Stimulated activated CD4-positive, alpha-beta T cell treated with anti-CD3 and anti-CD28 coated beads, Interleukin-2, amount 100 ng/mL, for 24 hours (primary cell): Measurements from ENCODE around the gene CANT1.
"Not testable (repeated sequence)": the region's sequence is repeated elsewhere in the genome, so short reads cannot be mapped to it uniquely, and the experiment has no call there.

Experiments
- DNase-seq, 2 donors: peaks; one replicate each; pipeline ENCODE4 v3.0.0-alpha.2; 2020

The CANT1 gene

DNA sequence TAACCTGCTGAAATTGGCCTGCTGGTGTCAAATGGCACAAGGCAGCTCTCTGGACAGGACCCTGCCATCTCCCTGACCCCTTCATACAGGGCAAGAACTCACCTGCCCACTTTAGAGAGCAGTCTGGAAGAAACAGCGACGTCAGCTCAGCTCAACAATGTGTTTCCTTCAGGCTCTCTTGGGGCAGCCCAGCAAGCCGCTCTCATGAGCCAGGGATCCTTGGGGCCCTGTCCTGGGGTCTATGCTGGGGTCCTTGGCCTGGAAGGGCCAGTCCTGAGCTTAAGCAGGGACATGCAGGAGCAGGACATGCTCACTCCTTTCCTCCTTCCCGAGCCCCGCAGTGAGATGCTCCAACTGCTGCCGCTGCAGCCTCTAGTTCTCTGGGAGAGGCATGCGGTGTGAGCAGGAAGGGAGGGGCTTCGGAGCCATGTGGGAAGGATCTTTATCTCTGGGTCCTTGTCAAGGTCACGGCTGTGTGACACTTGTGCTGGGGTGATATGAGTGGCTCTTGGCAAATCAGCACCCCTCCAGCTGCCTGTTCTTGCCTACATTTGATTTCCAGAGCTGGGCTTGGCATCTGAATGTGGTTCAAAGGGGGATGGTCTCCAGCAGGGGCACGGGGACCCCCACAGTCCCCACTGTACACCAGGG, 17.8 kb upstream of the CANT1 start:
- DNase-seq, result no peak

DNA sequence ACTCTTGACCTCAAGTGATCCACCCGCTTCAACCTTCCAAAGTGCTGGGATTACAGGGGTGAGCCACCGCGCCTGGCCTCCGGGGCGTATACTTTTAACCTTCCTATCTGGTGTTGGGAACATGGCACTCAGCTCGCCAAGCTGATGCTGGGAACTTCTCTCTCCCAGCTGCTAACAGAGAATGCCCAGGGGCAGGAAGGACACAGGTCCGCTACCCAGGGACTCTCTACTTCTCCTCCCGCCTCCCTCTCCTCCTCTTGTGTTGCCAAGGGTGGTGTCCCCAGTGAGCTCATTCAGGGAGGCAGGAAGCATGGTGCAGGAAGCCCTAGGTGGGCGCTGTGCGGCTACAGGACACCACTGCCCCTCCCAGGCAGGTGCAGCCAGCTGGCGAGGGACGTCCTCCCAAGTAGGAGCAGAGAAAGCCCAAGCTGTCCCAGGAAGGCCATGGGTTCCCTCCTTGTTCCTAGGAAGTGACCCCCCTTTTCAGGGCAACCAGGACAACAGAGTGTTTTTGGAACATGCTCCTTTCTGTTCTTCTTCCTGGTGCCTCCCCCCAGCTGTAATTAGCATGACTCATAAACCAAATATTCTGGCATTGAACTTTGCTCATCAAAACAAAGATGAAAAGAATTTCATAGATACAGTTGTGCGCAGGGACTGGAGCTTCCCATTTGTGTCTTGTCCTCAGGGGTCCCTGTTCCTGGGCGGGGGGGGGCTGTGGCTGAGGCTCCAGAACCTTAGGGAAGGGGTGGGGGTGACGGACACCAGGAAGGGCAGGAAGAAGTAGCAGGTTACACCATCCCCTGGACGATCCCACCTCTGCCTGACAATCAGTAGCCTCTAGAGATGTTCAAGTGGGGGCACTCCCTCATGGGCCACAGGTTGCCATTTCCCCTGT, 17.1 kb upstream of the CANT1 start:
- no peak for DNase-seq

DNA sequence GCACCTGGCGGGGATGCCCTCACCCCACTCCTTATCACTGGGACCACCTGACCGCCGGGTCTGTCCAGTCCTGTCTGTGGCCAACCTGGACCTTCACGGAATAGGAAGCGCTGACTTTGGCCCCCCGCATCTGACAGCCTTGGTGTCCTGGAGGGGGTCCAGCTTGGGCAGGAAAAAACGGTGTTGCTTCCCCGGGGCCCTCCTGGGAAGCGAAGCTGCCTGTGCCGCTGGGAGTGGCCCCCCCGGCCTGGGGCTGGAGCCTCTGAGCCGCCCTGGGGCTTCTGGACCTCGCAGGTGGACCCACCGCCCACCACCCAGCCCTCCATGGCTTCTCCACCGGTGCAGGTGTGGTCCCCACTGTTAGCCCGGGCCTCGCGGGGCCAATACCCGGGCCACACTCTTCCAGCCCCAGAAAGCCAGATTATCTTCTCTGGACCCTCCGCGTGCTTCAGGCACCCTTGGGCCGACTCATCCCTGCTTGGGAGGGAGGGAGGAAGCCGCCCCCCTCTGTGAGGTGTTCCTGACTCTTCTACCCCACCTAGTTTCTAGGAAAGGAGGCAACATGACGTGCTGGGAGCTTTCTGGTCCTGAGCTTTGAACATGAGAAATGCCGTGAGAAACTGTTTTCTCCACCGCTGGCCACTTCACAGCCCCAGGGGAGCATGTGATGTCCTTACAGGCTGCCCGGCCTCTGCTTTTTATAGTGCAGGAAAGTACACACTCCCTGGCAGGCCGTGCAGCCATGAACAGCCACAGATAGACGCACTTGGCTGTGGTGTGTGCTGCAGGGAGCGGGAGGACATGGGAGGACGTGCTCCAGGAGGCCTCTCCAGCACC, 15.6 kb upstream of the CANT1 start:
- DNase-seq, result no peak

DNA sequence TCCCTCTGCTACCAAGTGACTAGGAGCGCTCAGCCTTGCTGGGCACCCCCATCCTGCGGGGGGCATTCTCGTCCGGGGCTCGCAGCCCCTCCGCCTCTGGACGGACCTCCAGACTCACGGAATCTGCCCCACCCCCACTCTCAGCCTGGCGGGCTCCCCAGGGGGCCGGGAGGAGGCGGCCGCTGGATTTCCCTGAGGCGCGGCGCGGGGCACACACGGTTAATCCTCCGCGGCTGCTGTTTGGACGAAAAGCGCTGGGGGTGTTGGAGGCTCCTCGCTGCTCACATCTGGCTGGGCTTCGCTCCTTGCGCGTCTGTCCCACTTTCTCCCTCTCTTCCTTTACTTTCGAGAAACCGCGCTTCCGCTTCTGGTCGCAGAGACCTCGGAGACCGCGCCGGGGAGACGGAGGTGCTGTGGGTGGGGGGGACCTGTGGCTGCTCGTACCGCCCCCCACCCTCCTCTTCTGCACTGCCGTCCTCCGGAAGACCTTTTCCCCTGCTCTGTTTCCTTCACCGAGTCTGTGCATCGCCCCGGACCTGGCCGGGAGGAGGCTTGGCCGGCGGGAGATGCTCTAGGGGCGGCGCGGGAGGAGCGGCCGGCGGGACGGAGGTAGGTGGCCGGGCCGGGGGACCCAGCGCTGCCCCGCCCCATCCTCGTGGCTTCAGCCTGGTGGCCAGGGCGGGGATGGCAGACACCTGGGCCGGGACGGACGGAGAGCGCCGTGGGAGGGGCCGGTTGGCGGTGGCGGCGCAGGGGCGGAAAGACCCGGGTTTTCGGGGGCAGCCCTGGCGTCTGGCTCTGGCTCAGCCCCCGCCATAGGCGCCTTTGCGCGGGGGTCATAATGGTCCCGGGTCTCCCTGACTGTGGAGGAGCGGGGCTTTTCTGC, 14.6 kb upstream of the CANT1 start, which contains the start of gene C1QTNF1:
TSS of gene C1QTNF1 (plus strand) at position 284 of the 886 bp plus-strand sequence. CDS start 19,800 bp downstream, outside the sequence.
- peak in 1 of 2 donors; percentile 49 for DNase-seq

DNA sequence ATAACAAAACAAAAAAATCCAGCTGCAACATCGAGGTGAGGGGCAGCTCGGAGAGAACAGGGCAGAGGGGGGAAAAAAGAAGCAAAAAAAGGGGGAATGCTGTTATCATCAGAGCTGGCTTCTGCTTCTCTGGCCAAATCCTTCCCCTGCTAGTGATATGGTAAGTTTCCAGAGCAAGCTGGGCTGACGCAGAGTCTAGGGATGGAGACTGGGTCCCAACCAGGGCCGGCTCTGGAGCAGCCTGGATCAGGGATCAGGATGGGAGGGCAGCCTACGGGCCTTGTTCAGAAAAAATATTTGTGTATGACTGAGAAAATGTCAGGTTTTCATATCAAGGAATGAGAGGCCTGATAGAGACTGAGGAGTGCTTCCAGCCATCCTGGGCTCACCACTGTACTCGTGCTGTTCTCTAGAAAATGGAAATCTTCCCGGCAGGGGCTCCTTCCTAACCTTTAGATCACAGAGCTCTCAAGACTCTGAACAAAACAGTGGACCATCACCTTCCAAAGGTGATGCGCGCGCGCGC, 13.7 kb upstream of the CANT1 start:
- no peak for DNase-seq

DNA sequence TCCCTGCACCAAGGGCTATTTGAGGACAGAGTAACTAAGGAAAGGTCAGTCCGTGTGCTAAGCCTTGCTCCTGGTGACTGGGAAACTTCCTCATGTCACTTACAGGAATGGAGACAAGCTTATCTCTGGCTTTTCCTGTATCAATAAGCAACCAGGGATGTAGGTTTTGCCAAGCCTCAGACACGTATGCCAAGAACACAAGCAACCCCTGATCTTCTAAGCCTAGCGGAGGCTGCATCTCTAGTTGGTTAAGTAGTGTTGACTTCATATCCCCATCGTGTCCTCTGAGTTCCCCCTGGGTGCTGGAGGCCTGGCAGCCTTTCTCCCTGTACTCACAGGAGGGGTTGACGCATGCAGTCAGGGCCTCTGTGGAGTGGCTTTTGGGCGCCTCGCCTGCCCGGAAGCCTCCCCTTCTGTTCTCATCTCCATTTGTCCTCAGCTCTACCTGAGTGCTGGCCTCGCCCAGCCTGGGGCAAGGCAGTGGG, 13.0 kb upstream of the CANT1 start:
- no peak for DNase-seq

DNA sequence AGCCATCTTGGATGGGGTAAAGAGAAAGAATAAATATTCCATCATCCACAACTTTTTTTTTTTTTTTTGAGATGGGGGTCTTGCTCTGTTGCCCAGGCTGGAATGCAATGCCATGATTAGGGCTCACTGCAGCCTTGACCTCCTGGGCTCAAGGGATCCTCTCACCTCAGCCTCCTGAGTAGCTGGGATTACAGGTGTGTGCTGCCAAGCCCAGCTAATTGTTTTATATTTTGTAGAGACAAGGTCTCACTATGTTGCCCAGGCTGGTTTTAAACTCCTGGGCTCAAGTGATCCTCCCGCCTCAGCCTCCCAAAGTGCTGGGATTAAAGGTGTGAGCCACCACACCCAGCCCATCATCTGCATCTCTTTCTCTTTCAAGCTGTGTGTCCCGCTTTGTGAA, 12.4 kb upstream of the CANT1 start:
- DNase-seq, result not testable (repeated sequence)

DNA sequence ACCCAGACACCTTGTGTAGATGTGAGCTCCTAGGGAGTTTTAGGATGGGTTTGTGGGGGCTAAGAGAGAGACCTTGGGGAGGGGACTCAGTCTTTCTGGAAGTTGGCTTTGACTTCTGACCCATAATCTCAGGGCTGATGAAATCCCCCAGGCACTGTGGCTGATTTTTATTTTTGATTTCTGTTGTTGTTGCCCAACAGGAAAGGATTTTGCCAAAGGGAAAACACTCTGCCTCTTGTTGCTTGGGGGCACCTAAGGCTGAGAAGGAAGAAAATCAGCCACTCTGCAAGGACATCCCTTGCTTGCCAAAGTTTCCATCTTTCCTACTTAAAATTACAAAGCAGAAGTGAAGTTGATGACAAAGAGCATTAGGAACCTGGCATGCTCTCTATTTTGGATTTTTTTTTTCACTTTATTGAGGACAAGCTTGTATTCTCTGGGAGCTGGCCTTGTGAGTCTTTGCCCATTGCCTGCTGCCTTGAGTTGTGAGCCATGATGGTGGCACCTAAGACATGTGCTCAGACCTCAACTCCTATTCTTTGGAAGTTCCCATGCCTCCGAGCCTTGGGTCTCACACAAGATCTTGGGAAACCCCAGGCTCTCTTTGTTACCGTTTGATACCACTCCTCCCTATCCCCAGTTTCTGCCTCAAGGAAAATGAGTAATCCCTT, 11.2 kb upstream of the CANT1 start:
- no peak for DNase-seq

DNA sequence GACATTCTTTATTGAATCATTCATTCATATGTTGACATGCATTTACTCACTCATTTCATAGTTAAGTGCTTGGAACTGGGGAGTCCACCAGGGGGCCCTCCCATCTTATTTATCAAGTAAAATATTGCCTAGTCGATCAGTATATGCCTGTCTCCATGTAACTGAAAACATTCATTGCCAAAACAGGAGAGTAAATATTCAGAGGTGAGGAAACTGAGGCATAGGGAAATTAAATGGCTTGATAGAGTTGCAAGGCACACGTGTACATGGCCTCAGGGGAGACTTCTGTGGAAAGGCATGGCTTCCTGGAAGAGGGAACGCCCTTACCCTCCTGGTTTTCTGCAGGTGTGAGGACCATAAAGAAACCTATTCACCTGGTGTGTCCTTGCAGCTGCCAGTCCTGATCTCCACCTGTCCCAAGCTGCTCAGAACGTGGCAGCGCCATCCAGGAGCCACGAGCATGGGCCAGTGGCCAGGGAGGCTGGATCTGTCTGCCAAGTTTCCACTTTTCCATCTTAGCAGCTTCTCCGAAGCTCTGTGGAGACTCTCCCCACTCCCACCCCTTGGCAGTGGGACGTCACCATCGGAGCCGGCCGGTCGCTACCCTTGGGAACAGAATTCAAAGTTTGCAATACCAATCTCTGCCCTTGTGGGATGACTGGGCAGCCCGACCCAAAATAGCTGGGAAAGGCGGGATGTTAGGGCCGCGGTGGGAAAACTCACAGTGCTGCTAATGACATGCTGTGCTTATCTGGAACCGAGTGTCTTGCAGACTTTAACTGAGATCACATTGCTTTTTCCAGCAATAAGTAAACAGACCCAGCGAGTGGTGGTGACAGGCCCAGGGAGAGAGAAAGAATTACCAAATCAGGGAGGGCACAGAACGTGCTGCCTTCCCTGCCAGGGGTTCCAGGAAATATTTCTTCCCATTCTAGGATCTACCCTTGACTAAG, 10.3 kb upstream of the CANT1 start:
- peak; percentile 52 to 62 for DNase-seq

DNA sequence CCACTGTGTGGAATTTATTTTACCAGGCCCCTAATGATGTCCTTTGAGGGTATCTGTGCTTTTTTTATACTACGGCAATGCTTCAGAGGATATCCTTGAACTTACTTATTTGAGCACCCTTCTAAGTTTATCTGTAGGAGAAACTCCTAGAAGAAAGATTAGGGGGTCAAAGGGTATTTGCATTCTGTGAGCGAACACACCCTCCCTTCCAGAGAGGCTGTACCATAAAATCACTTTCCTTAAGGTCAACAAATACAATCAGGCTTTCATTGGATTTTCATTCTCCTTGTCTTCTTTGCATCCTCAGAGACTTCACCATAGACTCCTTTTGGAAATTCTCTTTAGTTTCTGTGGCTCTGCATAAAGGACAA, 9.7 kb upstream of the CANT1 start:
- DNase-seq, result no peak

DNA sequence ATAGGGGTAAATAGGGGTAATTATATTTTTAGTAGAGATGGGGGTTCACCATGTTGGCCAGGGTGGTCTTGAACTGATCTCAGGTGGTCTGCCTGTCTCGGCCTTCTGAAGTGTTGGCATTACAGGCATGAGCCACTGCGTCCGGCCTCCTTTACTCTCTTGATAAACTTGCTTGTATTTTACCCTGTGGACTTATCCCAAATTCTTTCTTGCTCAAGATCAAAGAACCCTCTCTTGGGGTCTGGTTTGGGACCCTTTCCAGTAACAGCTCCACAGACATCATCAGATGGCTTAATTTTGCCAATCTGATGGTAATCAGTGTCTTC, 8.8 kb upstream of the CANT1 start:
- no peak for DNase-seq

DNA sequence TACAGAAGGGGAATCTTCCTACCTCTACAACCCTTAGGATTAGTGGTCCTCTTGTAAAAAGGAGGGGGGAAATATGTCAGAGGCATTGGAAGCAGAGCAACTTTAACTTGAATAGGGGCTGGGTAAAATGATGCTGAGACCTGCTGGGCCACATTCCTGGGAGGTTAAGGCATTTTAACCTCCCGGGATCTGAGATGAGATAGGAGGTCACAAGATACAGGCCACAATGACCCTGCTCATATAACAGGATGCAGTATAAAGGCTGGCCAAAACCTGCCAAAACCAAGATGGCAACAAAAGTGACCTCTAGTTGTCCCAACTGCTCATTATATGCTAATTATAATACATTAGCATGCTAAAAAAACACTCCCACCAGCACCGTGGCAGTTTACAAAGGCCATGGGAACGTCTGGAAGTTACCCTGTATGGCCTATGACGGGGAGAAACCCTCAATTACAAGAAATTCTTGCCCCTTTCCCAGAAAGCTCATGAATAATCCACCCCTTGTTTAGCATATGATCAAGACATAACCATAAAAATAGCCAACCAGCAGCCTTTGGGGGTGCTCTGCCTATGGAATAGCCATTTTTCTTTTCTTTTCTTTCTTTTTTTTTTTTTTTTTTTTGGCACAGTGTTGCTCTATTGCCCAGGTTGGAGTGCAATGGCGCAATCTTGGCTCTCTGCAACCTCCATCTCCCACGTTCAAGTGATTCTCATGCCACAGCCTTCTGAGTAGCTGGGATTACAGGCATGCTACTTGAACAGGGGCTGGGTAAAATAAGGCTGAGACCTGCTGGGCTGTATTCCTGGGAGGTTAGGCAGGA, 8.2 kb upstream of the CANT1 start:
- DNase-seq, result no peak

DNA sequence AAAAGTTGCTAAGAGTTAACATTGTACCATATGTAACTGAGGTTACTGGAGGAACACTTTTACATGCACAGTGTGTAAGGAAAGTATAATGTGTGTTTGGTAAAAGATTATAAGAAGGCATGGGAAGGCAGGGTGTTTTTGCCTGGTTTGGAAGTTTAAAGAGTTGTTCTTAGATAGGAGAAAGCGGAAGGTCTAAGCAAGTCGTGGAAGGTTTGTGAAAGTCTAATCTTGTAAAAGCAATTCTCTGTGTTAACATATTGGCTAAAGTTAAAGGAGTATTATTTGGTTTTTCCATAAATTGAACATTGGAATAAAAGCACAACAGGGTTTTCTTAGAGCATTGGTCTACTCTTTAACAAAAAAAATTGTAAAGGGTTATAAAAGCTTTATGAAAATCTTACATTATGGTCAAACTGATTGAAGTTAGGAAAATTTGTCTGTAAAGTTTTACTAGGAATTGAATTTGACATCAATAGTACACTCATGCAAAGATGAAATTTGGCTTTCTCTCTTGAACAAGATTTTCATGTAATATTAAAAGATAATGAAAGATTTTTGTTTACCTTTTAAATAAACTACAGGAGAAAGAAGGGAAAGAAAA, 4.7 kb upstream of the CANT1 start:
- DNase-seq, result no peak

DNA sequence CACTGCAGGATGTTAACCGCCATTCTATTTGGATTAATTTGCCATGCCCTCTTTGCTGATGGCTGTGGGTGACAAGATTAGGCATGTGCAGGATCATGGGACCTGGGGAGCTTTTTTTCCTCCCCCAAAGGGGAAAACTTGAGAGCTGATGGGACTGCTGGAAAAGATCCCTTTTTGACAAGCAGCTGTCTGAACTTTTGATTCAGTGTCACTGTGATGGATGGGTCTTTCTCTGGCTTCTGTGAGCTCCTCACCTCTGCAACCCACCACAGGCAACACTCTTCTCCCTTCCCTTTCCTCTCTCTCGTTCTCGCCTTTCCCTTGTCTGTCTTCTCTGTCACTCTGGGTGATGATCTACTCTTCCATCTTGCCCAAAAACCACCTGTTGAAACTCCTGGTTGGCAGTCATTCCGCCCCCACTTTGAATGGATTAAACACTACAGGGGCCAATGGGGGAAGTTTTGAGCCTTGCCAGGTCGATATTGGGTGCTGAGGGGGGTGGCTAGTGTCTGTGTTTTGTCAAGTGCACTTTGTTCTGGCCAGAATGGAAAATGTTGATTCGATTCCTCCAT, 3.1 kb upstream of the CANT1 start:
- DNase-seq, result no peak

DNA sequence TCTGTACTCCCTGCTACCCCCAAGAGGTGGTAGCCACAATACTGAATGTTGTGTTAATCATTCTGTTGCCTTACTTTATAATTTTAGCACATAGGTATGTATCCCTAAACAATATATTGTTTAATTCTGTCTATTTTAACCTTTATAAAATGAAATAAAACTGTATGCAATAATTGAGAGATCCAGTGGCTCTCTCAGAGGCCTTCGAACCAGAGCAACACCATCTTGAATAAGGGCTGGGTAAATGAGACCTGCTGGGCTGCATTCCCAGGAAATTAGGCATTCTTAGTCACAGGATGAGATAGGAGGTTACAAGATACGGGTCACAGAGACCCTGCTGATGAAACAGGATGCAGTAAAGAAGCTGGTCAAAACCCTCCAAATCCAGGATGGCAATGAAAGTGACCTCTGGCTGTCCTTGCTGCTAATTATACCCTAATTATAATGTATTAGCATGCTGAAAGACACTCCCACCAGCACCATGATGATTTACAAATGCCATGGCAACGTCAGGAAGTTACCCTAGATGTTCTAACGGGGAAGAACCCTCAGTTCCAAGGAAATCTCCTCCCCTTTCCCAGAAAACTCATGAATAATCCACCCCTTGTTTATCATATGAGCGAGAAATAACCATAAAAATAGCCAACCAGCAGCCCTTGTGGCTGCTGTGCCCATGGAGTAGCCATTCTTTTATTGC, 2.0 kb upstream of the CANT1 start:
- no peak for DNase-seq

DNA sequence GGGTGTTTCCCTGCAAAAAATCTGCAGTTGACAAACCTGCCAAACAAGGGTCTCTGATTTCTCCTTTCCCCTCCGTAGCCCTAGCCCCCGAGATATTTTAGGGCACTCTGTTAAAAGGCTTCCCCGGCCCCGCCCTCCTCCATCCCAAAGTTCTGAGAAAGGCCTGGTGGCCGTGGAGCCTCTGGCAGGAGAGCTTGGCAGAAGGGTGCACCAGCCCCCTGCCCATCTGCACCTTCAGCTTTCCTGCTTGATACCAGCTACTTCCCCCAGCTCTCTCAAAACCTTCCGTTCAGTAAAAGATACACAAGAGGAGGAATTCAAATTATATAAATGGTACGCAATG, 711 bp upstream of the CANT1 start:
- DNase-seq, result no peak

DNA sequence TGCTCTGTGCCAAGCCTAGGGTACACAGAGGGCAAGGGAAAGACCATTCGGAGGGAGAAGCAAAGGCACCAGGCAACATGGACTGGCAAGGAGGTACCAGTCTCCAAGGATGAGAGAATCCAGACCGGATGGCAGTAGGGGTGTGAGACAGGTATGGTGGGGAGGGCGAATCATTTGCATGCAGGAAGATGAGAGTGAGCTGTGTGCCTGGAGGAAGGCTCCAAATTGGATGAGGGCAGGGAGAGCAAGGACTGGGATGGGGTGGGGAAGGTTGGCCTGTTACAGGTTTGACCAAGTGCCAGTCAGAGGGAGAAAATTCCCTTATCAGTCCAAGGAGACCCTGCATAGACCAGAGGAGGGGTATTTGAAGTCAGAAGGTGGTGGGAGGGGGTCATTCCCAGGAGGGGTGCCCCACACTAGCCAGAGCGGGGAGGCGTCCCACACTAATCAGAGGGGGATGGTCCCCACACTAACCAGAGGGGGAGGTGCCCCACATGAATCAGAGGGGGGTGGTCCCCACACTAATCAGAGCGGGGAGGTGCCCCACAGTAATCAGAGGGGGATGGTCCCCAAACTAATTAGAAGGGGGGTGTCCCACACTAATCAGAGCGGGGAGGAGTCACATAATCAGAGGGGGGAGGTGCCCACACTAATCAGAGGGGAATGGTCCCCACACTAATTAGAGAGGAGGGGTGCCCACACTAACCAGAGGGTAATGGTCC, 737 bp downstream of the CANT1 start:
- no peak for DNase-seq
